ENCODE measurements around the gene BMI1.
A peak's percentile ranks its signal among the peaks of the same experiment; 100 is the strongest.

Gene BMI1

DNA sequence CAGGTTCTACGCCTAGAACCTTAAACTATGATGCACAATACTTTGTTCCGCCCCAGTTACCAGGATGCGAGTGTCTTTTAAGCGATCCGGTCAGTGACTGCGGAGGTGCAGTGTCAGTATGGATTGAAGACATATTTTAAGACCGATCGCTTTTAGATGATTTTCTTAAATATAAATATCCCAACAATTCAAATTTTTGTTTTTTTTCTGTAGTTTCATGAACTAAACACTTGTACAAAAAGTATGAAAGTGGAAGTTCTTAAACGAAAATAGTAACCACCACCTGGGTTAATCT is 3.9 kb upstream of the BMI1 start:
- Histone ChIP-seq H3K4me2 (ENCODE audit: insufficient read depth, low read length) (peak overlapping the region; percentile 96), H3K4me3 (ENCODE audit: low read depth in 1 of 2, low read length in 2 of 2) (peak overlapping the region; percentile 74 to 93), H3K27ac (ENCODE audit: low read length) (peak overlapping the region; percentile 85), H3K9ac (ENCODE audit: low read depth, low read length) (peak overlapping the region; percentile 77), H3K36me3 (ENCODE audit: insufficient read depth, low read length) (no peaks in the 10 kb centered on the region), H3K4me1 (ENCODE audit: insufficient read depth, low read length) (peaks cover 45% of the 10 kb centered on the region), H2AFZ (ENCODE audit: low read depth, low read length) (peak overlapping the region; percentile 95), H3K79me2 (ENCODE audit: insufficient read depth, low read length) (peaks cover 26% of the 10 kb centered on the region), H4K20me1 (ENCODE audit: insufficient read depth, low read length) (peaks cover 2% of the 10 kb centered on the region), H3K9me3 (ENCODE audit: insufficient read depth, low read length, severe bottlenecking) (peaks cover 1% of the 10 kb centered on the region), H3K27me3 (ENCODE audit: insufficient read depth, low read length, poor library complexity) (peaks cover 37% of the 10 kb centered on the region)
- no peak for DNase-seq
- ATAC-seq (ENCODE audit: insufficient read depth, low read depth): no peak
- TF ChIP-seq EZH2 (IDR thresholded peaks at IDR 0.05; ENCODE audit: borderline replicate concordance, low read depth, low read length, severe bottlenecking): no peak
- TF ChIP-seq, protein P1, sequence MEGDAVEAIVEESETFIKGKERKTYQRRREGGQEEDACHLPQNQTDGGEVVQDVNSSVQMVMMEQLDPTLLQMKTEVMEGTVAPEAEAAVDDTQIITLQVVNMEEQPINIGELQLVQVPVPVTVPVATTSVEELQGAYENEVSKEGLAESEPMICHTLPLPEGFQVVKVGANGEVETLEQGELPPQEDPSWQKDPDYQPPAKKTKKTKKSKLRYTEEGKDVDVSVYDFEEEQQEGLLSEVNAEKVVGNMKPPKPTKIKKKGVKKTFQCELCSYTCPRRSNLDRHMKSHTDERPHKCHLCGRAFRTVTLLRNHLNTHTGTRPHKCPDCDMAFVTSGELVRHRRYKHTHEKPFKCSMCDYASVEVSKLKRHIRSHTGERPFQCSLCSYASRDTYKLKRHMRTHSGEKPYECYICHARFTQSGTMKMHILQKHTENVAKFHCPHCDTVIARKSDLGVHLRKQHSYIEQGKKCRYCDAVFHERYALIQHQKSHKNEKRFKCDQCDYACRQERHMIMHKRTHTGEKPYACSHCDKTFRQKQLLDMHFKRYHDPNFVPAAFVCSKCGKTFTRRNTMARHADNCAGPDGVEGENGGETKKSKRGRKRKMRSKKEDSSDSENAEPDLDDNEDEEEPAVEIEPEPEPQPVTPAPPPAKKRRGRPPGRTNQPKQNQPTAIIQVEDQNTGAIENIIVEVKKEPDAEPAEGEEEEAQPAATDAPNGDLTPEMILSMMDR (IDR thresholded peaks at IDR 0.05; ENCODE audit: borderline replicate concordance, extremely low read depth, low read length, poor library complexity, severe bottlenecking): no peak

DNA sequence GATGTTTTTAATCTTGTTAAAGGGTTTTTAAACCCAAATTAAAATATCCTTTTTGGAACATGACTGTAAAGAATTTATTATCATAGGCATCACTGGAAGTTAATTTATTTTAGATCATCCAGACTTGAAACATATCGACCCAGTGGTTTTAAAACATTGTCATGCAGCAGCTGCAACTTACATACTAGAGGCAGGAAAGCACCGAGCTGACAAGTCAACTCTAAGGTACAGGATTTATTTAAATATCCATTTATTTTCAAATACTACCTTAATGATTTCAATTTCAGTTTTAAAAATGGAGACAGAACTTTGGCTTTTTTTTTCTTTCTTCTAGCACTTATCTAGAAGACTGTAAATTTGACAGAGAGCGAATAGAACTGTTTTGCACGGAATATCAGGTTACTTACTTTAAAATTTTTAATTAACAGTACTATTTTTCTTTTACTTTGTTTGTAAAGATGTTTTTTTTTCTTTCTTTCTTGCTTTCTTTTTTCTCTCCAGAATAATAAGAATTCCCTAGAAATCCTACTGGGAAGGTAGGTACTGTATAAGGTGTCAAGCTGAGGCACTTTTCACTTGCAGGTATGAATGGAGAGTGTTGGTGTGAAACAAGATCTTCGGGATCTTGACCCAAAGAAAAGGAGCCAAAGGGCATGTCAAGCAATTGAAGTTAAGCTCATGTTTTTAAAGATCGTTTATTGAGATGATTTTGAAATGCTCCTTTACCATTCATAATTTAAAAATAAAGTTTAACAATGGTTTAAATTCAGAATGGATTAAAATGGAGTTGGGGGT is 2.9 kb upstream of the BMI1 start:
- DNase-seq (no peak), ATAC-seq (ENCODE audit: insufficient read depth, low read depth) (no peak)
- Histone ChIP-seq H3K4me1 (ENCODE audit: insufficient read depth, low read length) (peaks cover 54% of the 10 kb centered on the region), H3K4me3 (ENCODE audit: low read depth in 1 of 2, low read length in 2 of 2) (peak overlapping the region; percentile 74 to 93; a peak in 3 of 4 replicates), H3K27ac (ENCODE audit: low read length) (no peak overlapping the region), H3K36me3 (ENCODE audit: insufficient read depth, low read length) (no peaks in the 10 kb centered on the region), H2AFZ (ENCODE audit: low read depth, low read length) (no peak overlapping the region), H3K9ac (ENCODE audit: low read depth, low read length) (peak overlapping the region; percentile 77; the same call in 1 of the 2 replicates), H4K20me1 (ENCODE audit: insufficient read depth, low read length) (peaks cover 8% of the 10 kb centered on the region), H3K79me2 (ENCODE audit: insufficient read depth, low read length) (peaks cover 35% of the 10 kb centered on the region), H3K4me2 (ENCODE audit: insufficient read depth, low read length) (peak overlapping the region; percentile 96), H3K27me3 (ENCODE audit: insufficient read depth, low read length, poor library complexity) (peaks cover 44% of the 10 kb centered on the region), H3K9me3 (ENCODE audit: insufficient read depth, low read length, severe bottlenecking) (peaks cover 3% of the 10 kb centered on the region)
- no peak for TF ChIP-seq EZH2 (IDR thresholded peaks at IDR 0.05; ENCODE audit: borderline replicate concordance, low read depth, low read length, severe bottlenecking)
- TF ChIP-seq, protein P1 (IDR thresholded peaks at IDR 0.05; ENCODE audit: borderline replicate concordance, extremely low read depth, low read length, poor library complexity, severe bottlenecking): no peak

DNA sequence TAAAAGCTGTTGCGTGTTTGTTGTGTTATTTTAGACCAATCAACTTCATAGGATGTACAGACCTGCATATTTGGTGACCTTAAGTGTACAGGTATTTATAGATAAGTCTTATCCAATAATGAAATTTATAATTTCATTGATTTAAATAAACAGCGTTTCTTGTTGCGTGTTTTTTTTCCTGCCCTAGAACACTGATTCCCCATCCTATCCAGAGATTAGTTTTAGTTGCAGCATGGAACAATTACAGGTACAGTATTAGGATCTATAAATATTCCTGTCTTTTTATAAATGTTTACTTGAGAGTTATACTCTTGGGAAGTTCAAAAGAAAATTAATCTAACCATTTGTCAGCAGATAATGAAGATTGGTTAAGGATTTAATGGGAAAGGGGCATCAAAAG is 2.1 kb upstream of the BMI1 start:
- DNase-seq (no peak), ATAC-seq (ENCODE audit: insufficient read depth, low read depth) (no peak)
- Histone ChIP-seq H3K27ac (ENCODE audit: low read length) (no peak overlapping the region), H2AFZ (ENCODE audit: low read depth, low read length) (no peak overlapping the region), H3K79me2 (ENCODE audit: insufficient read depth, low read length) (peaks cover 43% of the 10 kb centered on the region), H4K20me1 (ENCODE audit: insufficient read depth, low read length) (peaks cover 14% of the 10 kb centered on the region), H3K4me2 (ENCODE audit: insufficient read depth, low read length) (no peak overlapping the region; the same call in 1 of the 2 replicates), H3K4me1 (ENCODE audit: insufficient read depth, low read length) (peaks cover 62% of the 10 kb centered on the region), H3K4me3 (ENCODE audit: low read depth in 1 of 2, low read length in 2 of 2) (no peak overlapping the region), H3K9me3 (ENCODE audit: insufficient read depth, low read length, severe bottlenecking) (peaks cover 3% of the 10 kb centered on the region), H3K9ac (ENCODE audit: low read depth, low read length) (no peak overlapping the region), H3K36me3 (ENCODE audit: insufficient read depth, low read length) (no peaks in the 10 kb centered on the region), H3K27me3 (ENCODE audit: insufficient read depth, low read length, poor library complexity) (peaks cover 46% of the 10 kb centered on the region)
- no peak for TF ChIP-seq EZH2 (IDR thresholded peaks at IDR 0.05; ENCODE audit: borderline replicate concordance, low read depth, low read length, severe bottlenecking)
- TF ChIP-seq, protein P1 (IDR thresholded peaks at IDR 0.05; ENCODE audit: borderline replicate concordance, extremely low read depth, low read length, poor library complexity, severe bottlenecking): no peak

Data from DND-41 (cell line).